DOHH2 (cell line): ENCODE results near the gene UACA.

Experiments
- H3F3A ChIP-seq: fragments of 200-600 bp; sonication (generic), shearing (Covaris generic); 2 replicates; pipeline ENCODE4 v1.6.0; 2016; ENCODE audit warnings: antibody characterized with exemption, mild to moderate bottlenecking; ENCODE audit not compliant: control insufficient read depth, insufficient read depth
- H3K27ac ChIP-seq: fragments of 200-600 bp; sonication (generic); 2 replicates; pipeline ENCODE4 v1.5.1; 2014; ENCODE audit warnings: low read depth, mild to moderate bottlenecking, low read length, moderate library complexity
- H3K27me3 ChIP-seq: fragments of 200-600 bp; sonication (generic); 2 replicates; pipeline ENCODE4 v1.6.1; 2014; ENCODE audit warnings: mild to moderate bottlenecking, low read length, mixed read lengths; ENCODE audit not compliant: control insufficient read depth
- H3K36me3 ChIP-seq: fragments of 200-600 bp; sonication (generic); 2 replicates; pipeline ENCODE4 v1.6.1; 2014; ENCODE audit warnings: mild to moderate bottlenecking, low read length, moderate library complexity, mixed read lengths; ENCODE audit not compliant: control insufficient read depth
- H3K4me1 ChIP-seq: fragments of 200-600 bp; sonication (generic); 2 replicates; pipeline ENCODE4 v1.6.1; 2014; ENCODE audit warnings: mild to moderate bottlenecking, low read length, mixed read lengths; ENCODE audit not compliant: control insufficient read depth
- H3K4me2 ChIP-seq: fragments of 200-600 bp; sonication (generic); 2 replicates; pipeline ENCODE4 v1.6.0; 2014; ENCODE audit warnings: mild to moderate bottlenecking, low read length, moderate library complexity
- H3K4me3 ChIP-seq: fragments of 200-600 bp; sonication (generic); 2 replicates; pipeline ENCODE4 v1.5.1; 2014; ENCODE audit warnings: mild to moderate bottlenecking, low read length, mixed read lengths
- H3K79me2 ChIP-seq: fragments of 200-600 bp; sonication (generic); 2 replicates; pipeline ENCODE4 v1.6.1; 2014; ENCODE audit warnings: mild to moderate bottlenecking, low read length, mixed read lengths; ENCODE audit not compliant: control insufficient read depth
- H3K9me2 ChIP-seq: fragments of 200-600 bp; sonication (generic); replicated peaks from 2 replicates; pipeline ENCODE4 v1.6.1; 2014; ENCODE audit warnings: mild to moderate bottlenecking, low read length, mixed read lengths; ENCODE audit not compliant: control insufficient read depth
- H3K9me3 ChIP-seq: fragments of 200-600 bp; sonication (generic); 2 replicates; pipeline ENCODE4 v1.6.1; 2014; ENCODE audit warnings: antibody characterized with exemption, low read length, mixed read lengths; ENCODE audit not compliant: control insufficient read depth, insufficient read depth
- H4K20me1 ChIP-seq: fragments of 200-600 bp; sonication (generic); 2 replicates; pipeline ENCODE4 v1.6.0; 2014; ENCODE audit warnings: low read depth, mild to moderate bottlenecking, antibody characterized with exemption, low read length, moderate library complexity; ENCODE audit not compliant: control insufficient read depth, insufficient read depth
- EZH2phosphoT487 ChIP-seq: fragments of 200-600 bp; sonication (generic); IDR thresholded peaks from 2 replicates; pipeline ENCODE4 v1.6.1; 2017; ENCODE audit warnings: borderline replicate concordance, mild to moderate bottlenecking, antibody characterized with exemption, low read length, moderate library complexity, mixed read lengths
- TF ChIP-seq, protein P1 (sequence below): fragments of 200-600 bp; sonication (generic); IDR thresholded peaks from one replicate; pipeline ENCODE4 v1.5.1; 2014; ENCODE audit warnings: antibody characterized with exemption, mild to moderate bottlenecking, low read depth, low read length; ENCODE audit not compliant: poor library complexity, severe bottlenecking

UACA gene

DNA sequence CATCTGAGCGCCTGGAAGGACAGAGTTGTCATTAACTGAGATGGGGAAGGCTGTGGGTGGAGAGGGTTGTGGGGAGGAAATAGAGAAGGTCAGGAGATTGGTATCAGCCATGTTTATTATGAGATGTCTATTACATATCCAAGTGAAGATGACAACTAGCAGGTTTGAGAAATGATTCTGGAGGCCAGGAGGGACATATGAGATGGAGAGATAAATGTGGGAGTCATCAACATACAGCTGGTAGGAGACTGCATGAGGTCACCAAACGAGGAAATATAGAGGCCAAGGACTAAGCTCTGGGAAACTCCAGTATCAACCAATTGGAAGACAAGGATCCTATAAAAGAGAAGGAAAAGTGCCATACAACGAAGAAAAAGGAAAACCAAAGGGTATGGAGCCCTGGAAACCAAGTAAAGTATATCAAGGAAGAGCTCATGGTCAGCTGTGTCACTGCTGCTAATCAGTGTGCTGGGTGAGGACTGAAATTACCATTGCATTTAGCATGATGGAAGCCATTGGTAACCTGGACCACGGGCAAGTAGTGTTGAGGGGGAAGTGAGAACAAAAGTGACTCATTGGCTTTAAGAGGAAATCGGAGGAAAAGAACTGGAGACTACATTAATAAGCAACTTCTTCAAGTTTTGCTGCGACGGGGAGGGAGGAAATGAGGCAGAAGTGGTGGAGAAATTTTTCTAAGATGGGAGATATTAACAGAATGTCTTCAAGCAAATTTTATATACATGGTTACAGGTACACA lies 14.0 kb upstream of the UACA start:
- H3K27me3 ChIP-seq: peaks cover 2% of the 10 kb centered on the region; the same call in 1 of the 2 replicates
- no peaks in the 10 kb centered on the region for H3K9me3 ChIP-seq
- no peaks in the 10 kb centered on the region for H4K20me1 ChIP-seq
- H3K79me2 ChIP-seq: no peaks in the 10 kb centered on the region
- H3K27ac ChIP-seq: no peak overlapping the region
- H3F3A ChIP-seq: no peaks in the 10 kb centered on the region
- H3K9me2 ChIP-seq: no peaks in the 10 kb centered on the region
- H3K36me3 ChIP-seq: no peaks in the 10 kb centered on the region
- no peaks in the 10 kb centered on the region for H3K4me1 ChIP-seq
- H3K4me3 ChIP-seq: no peak overlapping the region
- no peak overlapping the region for H3K4me2 ChIP-seq
- TF ChIP-seq, protein P1, sequence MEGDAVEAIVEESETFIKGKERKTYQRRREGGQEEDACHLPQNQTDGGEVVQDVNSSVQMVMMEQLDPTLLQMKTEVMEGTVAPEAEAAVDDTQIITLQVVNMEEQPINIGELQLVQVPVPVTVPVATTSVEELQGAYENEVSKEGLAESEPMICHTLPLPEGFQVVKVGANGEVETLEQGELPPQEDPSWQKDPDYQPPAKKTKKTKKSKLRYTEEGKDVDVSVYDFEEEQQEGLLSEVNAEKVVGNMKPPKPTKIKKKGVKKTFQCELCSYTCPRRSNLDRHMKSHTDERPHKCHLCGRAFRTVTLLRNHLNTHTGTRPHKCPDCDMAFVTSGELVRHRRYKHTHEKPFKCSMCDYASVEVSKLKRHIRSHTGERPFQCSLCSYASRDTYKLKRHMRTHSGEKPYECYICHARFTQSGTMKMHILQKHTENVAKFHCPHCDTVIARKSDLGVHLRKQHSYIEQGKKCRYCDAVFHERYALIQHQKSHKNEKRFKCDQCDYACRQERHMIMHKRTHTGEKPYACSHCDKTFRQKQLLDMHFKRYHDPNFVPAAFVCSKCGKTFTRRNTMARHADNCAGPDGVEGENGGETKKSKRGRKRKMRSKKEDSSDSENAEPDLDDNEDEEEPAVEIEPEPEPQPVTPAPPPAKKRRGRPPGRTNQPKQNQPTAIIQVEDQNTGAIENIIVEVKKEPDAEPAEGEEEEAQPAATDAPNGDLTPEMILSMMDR: no peak
- TF ChIP-seq EZH2phosphoT487: no peak

DNA sequence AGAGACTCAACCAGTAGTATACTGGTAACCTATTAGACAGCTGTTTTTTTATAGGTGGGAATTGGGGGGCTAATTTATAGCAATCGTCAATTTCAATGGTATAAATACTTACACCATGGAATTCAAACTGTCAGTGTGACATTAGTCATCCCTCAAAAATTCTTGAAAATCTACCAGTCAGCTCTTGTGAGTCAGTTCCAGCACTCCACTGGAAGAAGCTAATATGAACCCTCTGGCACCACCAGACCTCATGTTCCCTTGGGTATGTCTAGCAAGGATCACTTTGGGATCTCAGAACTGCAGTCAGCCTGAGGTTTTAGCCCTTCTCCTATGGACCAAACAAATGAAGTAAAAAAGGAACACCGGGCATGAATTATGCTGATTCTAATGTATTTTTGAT lies 11.8 kb upstream of the UACA start:
- Histone ChIP-seq H3K27ac (no peak overlapping the region), H4K20me1 (no peaks in the 10 kb centered on the region), H3K9me3 (no peaks in the 10 kb centered on the region), H3K36me3 (no peaks in the 10 kb centered on the region), H3K79me2 (no peaks in the 10 kb centered on the region), H3K27me3 (peaks cover 2% of the 10 kb centered on the region; the same call in 1 of the 2 replicates), H3K4me2 (no peak overlapping the region), H3K4me3 (no peak overlapping the region), H3K4me1 (no peaks in the 10 kb centered on the region), H3F3A (no peaks in the 10 kb centered on the region), H3K9me2 (no peaks in the 10 kb centered on the region)
- TF ChIP-seq, protein P1: no peak
- TF ChIP-seq EZH2phosphoT487: no peak

DNA sequence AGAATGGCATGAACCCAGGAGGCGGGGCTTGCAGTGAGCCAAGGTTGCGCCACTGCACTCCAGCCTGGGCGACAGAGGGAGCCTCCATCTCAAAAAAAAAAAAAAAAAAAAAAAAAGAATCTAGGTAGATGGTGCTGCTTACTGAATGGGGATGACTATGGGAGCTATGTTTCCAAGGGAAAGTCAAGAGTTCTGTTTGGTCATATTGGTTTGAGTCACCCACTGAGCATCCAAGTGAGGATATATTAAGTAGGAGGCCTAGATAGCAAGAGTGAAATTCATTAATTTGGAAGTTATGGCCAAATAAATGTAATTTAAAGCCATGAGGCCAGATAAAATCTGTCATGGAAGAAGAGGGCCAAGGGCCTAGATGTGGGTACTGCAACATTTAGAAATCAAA lies 9.0 kb upstream of the UACA start:
- Histone ChIP-seq H3K27me3 (peaks cover 2% of the 10 kb centered on the region; the same call in 1 of the 2 replicates), H3K4me3 (no peak overlapping the region), H3K36me3 (no peaks in the 10 kb centered on the region), H3K9me3 (no peaks in the 10 kb centered on the region), H3K27ac (no peak overlapping the region), H4K20me1 (no peaks in the 10 kb centered on the region), H3K4me1 (no peaks in the 10 kb centered on the region), H3K79me2 (no peaks in the 10 kb centered on the region), H3F3A (no peaks in the 10 kb centered on the region), H3K9me2 (no peaks in the 10 kb centered on the region), H3K4me2 (no peak overlapping the region)
- TF ChIP-seq, protein P1: no peak
- TF ChIP-seq EZH2phosphoT487: no peak
